Vagina (tissue), 2 donors: ENCODE measurements around the gene ZRANB3. TPM values are rescaled to one million over a fixed set of nuclear protein-coding genes. Genes with fewer than 3 reads are reported as not detected.
A peak's percentile ranks its signal among the peaks of the same experiment; 100 is the strongest.

Experiments
- DNase-seq, 2 donors: peaks; one replicate each; pipeline ENCODE4 v3.0.0-alpha.2; 2017; ENCODE audit errors: extremely low spot score in 2 of 2
- H3K27ac ChIP-seq: fragments of 200-600 bp; sonication (generic); one replicate; pipeline ENCODE4 v1.5.1; 2019
- H3K27me3 ChIP-seq: fragments of 200-600 bp; sonication (generic); one replicate; pipeline ENCODE4 v1.5.1; 2019
- H3K36me3 ChIP-seq, 2 donors: fragments of 200-600 bp; sonication (generic); one replicate each; pipeline ENCODE4 v1.5.1; 2017 to 2019
- H3K4me1 ChIP-seq: fragments of 200-600 bp; sonication (generic); one replicate; pipeline ENCODE4 v1.5.1; 2019
- H3K4me3 ChIP-seq, 2 donors: fragments of 200-600 bp; sonication (generic); 1 replicate in 1 of 2; 2 replicates in 1 of 2; pipeline ENCODE4 v1.5.1; 2016 to 2019
- H3K9me3 ChIP-seq: fragments of 200-600 bp; sonication (generic); one replicate; pipeline ENCODE4 v1.5.1; 2019
- CTCF ChIP-seq, 3 experiments: fragments of 450-650 bp in 2 of 3; fragments of 200-600 bp in 1 of 3; sonication (generic) in 1 of 3; IDR thresholded peaks; one replicate each; pipeline ENCODE4 v1.5.1; 2017 to 2019; ENCODE audit warnings: antibody characterized with exemption in 3 of 3, mild to moderate bottlenecking in 2 of 3, moderate library complexity in 2 of 3
- POLR2A ChIP-seq, 2 donors: fragments of 450-650 bp; IDR thresholded peaks; one replicate each; pipeline ENCODE4 v1.6.1; 2017; ENCODE audit warnings: antibody characterized with exemption in 2 of 2, mild to moderate bottlenecking in 2 of 2, moderate library complexity in 2 of 2
- POLR2AphosphoS5 ChIP-seq, 2 donors: sonication (generic); formaldehyde crosslinking; IDR thresholded peaks; one replicate each; pipeline ENCODE4 v1.9.0; 2017; ENCODE audit warnings: antibody characterized with exemption in 2 of 2, mild to moderate bottlenecking in 2 of 2, low read depth in 1 of 2; ENCODE audit not compliant: insufficient read depth in 1 of 2
- intact Hi-C: fragments of 100-400 bp; cut with DNase I; formaldehyde crosslinking; loops from one replicate; pipeline ENCODE4 v1.15.1; 2023
- total RNA-seq: library from RNA; depleted of rRNA; stranded (reverse); fragments of >200 nt; gene quantifications from one replicate; pipeline ENCODE4 v1.2.3, GENCODE V29; 2016

The ZRANB3 gene
- total RNA-seq: 1.5 TPM

- Histone ChIP-seq H3K27me3 (no peaks in the 10 kb centered on the region), H3K4me1 (peaks cover 18% of the 10 kb centered on the region), H3K36me3 (no peaks in the 10 kb centered on the region), H3K4me3 (peak within 1 kb of the TSS; percentile 96), H3K9me3 (no peaks in the 10 kb centered on the region), H3K27ac (peak within 1 kb of the TSS; percentile 94)
- intact Hi-C loops: no loop called here
- DNase-seq: peak in 1 of 2 donors; percentile 98
- TF ChIP-seq CTCF (IDR thresholded peaks at IDR 0.05): no peak
- TF ChIP-seq POLR2AphosphoS5 (IDR thresholded peaks at IDR 0.05; ENCODE audit: insufficient read depth in 1 of 2, low read depth in 1 of 2): peak in 1 of 2 donors; percentile 84
- no peak for TF ChIP-seq POLR2A (IDR thresholded peaks at IDR 0.05)
Observed at GRCh38 chr2:135530313-135531230, at the start of gene ZRANB3. Gene ZRANB3 (minus strand): TSS chr2:135531218.

GRCh38 chr2:135573620-135574019 is 42.6 kb upstream of the ZRANB3 start:
- H3K4me1 ChIP-seq: no peaks in the 10 kb centered on the region

DNA sequence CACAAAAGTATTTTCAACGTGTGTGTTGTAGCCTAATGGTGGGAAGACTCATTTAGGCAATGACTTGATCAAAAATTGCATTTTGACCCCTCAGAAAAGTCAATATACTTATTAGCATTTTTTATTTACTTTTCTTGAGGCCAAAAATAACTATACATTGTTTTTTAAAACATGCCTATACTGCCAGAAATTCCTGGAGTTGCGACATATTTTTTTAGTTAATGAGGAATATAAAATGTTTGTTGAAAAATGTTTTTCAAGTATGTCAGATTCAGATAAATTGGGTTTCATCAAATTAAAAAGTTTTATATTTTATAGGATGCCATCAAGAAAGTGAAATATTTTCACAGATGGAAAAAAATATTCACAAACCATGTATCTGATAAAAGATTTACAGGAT is 39.9 kb upstream of the ZRANB3 start:
- no peaks in the 10 kb centered on the region for H3K9me3 ChIP-seq

More at GRCh38 chr2:135573620-135574019, 42.6 kb upstream of the ZRANB3 start:
- H3K27ac ChIP-seq: no peak overlapping the region
- no peak overlapping the region for H3K4me3 ChIP-seq
- H3K9me3 ChIP-seq: no peaks in the 10 kb centered on the region
- no peak for TF ChIP-seq POLR2A (IDR thresholded peaks at IDR 0.05)
- TF ChIP-seq POLR2AphosphoS5 (IDR thresholded peaks at IDR 0.05; ENCODE audit: insufficient read depth in 1 of 2, low read depth in 1 of 2): no peak
- TF ChIP-seq CTCF (IDR thresholded peaks at IDR 0.05): no peak
- no peak for DNase-seq
- no peaks in the 10 kb centered on the region for H3K36me3 ChIP-seq
- H3K27me3 ChIP-seq: no peaks in the 10 kb centered on the region
- intact Hi-C loops: no loop called here

GRCh38 chr2:135563793-135564192 is 32.8 kb upstream of the ZRANB3 start:
- TF ChIP-seq CTCF (IDR thresholded peaks at IDR 0.05) (no peak), POLR2AphosphoS5 (IDR thresholded peaks at IDR 0.05; ENCODE audit: insufficient read depth in 1 of 2, low read depth in 1 of 2) (no peak), POLR2A (IDR thresholded peaks at IDR 0.05) (no peak)
- Histone ChIP-seq H3K36me3 (no peaks in the 10 kb centered on the region), H3K9me3 (no peaks in the 10 kb centered on the region), H3K4me1 (no peaks in the 10 kb centered on the region), H3K4me3 (no peak overlapping the region), H3K27me3 (no peaks in the 10 kb centered on the region), H3K27ac (no peak overlapping the region)
- intact Hi-C loops: no loop called here
- DNase-seq: no peak

More for the DNA sequence above, 39.9 kb upstream of the ZRANB3 start:
- H3K27me3 ChIP-seq: no peaks in the 10 kb centered on the region
- no peak for DNase-seq
- no peaks in the 10 kb centered on the region for H3K36me3 ChIP-seq
- intact Hi-C loops: no loop called here
- H3K27ac ChIP-seq: no peak overlapping the region
- no peaks in the 10 kb centered on the region for H3K4me1 ChIP-seq
- no peak overlapping the region for H3K4me3 ChIP-seq
- TF ChIP-seq CTCF (IDR thresholded peaks at IDR 0.05) (no peak), POLR2AphosphoS5 (IDR thresholded peaks at IDR 0.05; ENCODE audit: insufficient read depth in 1 of 2, low read depth in 1 of 2) (no peak), POLR2A (IDR thresholded peaks at IDR 0.05) (no peak)

GRCh38 chr2:135561925-135562324 is 30.9 kb upstream of the ZRANB3 start:
- DNase-seq: no peak
- intact Hi-C loops: no loop called here
- H3K4me1 ChIP-seq: no peaks in the 10 kb centered on the region
- H3K4me3 ChIP-seq: no peak overlapping the region
- H3K27me3 ChIP-seq: no peaks in the 10 kb centered on the region
- H3K36me3 ChIP-seq: no peaks in the 10 kb centered on the region
- no peak overlapping the region for H3K27ac ChIP-seq
- TF ChIP-seq POLR2A (IDR thresholded peaks at IDR 0.05) (no peak), POLR2AphosphoS5 (IDR thresholded peaks at IDR 0.05; ENCODE audit: insufficient read depth in 1 of 2, low read depth in 1 of 2) (no peak), CTCF (IDR thresholded peaks at IDR 0.05) (no peak)
- no peaks in the 10 kb centered on the region for H3K9me3 ChIP-seq
